Activated CD4-positive, alpha-beta T cell treated with anti-CD3 and anti-CD28 coated beads, Interleukin-2, amount 50 U/mL, for 24 hours (primary cell): ENCODE results near the gene RGS17.
"Not testable (repeated sequence)": the region's sequence is repeated elsewhere in the genome, so short reads cannot be mapped to it uniquely, and the experiment has no call there.

Experiments
- DNase-seq, 2 donors: peaks; one replicate each; pipeline ENCODE4 v3.0.0-alpha.2; 2020; ENCODE audit warnings: low read depth in 1 of 2, low spot score in 1 of 2

The RGS17 gene

GRCh38 chr6:152993847-152994246 is 137.2 kb downstream of the RGS17 start:
- no peak for DNase-seq

GRCh38 chr6:152993431-152993830 is 137.7 kb downstream of the RGS17 start:
- no peak for DNase-seq

GRCh38 chr6:152986978-152987377 is 144.1 kb downstream of the RGS17 start:
- no peak for DNase-seq

GRCh38 chr6:152985300-152985699 is 145.8 kb downstream of the RGS17 start:
- not testable (repeated sequence) for DNase-seq

GRCh38 chr6:152984513-152984872 is 146.6 kb downstream of the RGS17 start:
- no peak for DNase-seq

GRCh38 chr6:152983637-152984512 is 147.2 kb downstream of the RGS17 start:
- peak; percentile 52 to 93 for DNase-seq

- DNase-seq: peak; percentile 93 to 95
Observed at GRCh38 chr6:152982904-152983636, 148.0 kb downstream of the RGS17 start, which contains the start of gene FBXO5. Gene FBXO5, minus strand, starts transcription at chr6:152983041. Its CDS starts 82 bp downstream, at chr6:152982959.

- DNase-seq: no peak
Observed at GRCh38 chr6:152981989-152982903, 148.8 kb downstream of the RGS17 start.

- no peak for DNase-seq
Observed at GRCh38 chr6:152981219-152981618, 149.9 kb downstream of the RGS17 start.

- no peak for DNase-seq
Observed at GRCh38 chr6:152980656-152981055, 150.4 kb downstream of the RGS17 start.

- no peak for DNase-seq
Observed at GRCh38 chr6:152979116-152979515, 152.0 kb downstream of the RGS17 start.

GRCh38 chr6:152978058-152978457 is 153.0 kb downstream of the RGS17 start:
- no peak for DNase-seq

GRCh38 chr6:152977556-152977955 is 153.5 kb downstream of the RGS17 start:
- no peak for DNase-seq

- DNase-seq: no peak
Observed at GRCh38 chr6:152976749-152977148, 154.3 kb downstream of the RGS17 start.

- no peak for DNase-seq
Observed at GRCh38 chr6:152975204-152975915, 155.7 kb downstream of the RGS17 start.

GRCh38 chr6:152973916-152974315 is 157.2 kb downstream of the RGS17 start:
- DNase-seq: no peak

- DNase-seq: no peak
Observed at GRCh38 chr6:152969688-152970418, 161.2 kb downstream of the RGS17 start.

- DNase-seq: not testable (repeated sequence)
Observed at GRCh38 chr6:152966168-152966894, 164.8 kb downstream of the RGS17 start.

- DNase-seq: no peak
Observed at GRCh38 chr6:152959333-152959732, 171.7 kb downstream of the RGS17 start.
